ENCODE results near the gene SH3PXD2A. TPM values are rescaled to one million over a fixed set of nuclear protein-coding genes. Genes with fewer than 3 reads are reported as not detected.
"Not testable (repeated sequence)": the region's sequence is repeated elsewhere in the genome, so short reads cannot be mapped to it uniquely, and the experiment has no call there.

Gene SH3PXD2A
- total RNA-seq, 2 experiments from 2014 or later, result 10.2 to 10.9 TPM

GRCh38 chr10:103612462-103613365 is 242.7 kb downstream of the SH3PXD2A start:
- no peak for DNase-seq
- Mint-ChIP-seq H3K9me3 (no peaks in the 10 kb centered on the region), H3K27me3 (no peaks in the 10 kb centered on the region), H3K4me3 (no peak overlapping the region), H3K4me1 (no peaks in the 10 kb centered on the region), H3K27ac (no peak overlapping the region), H3K36me3 (peaks cover 2% of the 10 kb centered on the region)

GRCh38 chr10:103610921-103611511 is 244.4 kb downstream of the SH3PXD2A start:
- Mint-ChIP-seq H3K36me3 (peaks cover 5% of the 10 kb centered on the region), H3K4me3 (no peak overlapping the region), H3K4me1 (no peaks in the 10 kb centered on the region), H3K9me3 (no peaks in the 10 kb centered on the region), H3K27me3 (no peaks in the 10 kb centered on the region), H3K27ac (no peak overlapping the region)
- no peak for DNase-seq

- Mint-ChIP-seq H3K27ac (no peak overlapping the region), H3K4me3 (no peak overlapping the region), H3K36me3 (peaks cover 8% of the 10 kb centered on the region), H3K4me1 (no peaks in the 10 kb centered on the region), H3K9me3 (no peaks in the 10 kb centered on the region), H3K27me3 (no peaks in the 10 kb centered on the region)
- DNase-seq, result no peak
Measured at GRCh38 chr10:103610083-103610472, 245.3 kb downstream of the SH3PXD2A start.

GRCh38 chr10:103609231-103610082 is 245.9 kb downstream of the SH3PXD2A start:
- no peaks in the 10 kb centered on the region for H3K9me3 Mint-ChIP-seq
- H3K4me1 Mint-ChIP-seq, result no peaks in the 10 kb centered on the region
- no peaks in the 10 kb centered on the region for H3K27me3 Mint-ChIP-seq
- H3K4me3 Mint-ChIP-seq, result no peak overlapping the region
- no peak for DNase-seq
- peaks cover 8% of the 10 kb centered on the region for H3K36me3 Mint-ChIP-seq
- H3K27ac Mint-ChIP-seq, result peak overlapping the region; percentile 52

GRCh38 chr10:103608056-103608455 is 247.3 kb downstream of the SH3PXD2A start:
- not testable (repeated sequence) for H3K4me1 Mint-ChIP-seq, DNase-seq, H3K4me3 Mint-ChIP-seq

DNA sequence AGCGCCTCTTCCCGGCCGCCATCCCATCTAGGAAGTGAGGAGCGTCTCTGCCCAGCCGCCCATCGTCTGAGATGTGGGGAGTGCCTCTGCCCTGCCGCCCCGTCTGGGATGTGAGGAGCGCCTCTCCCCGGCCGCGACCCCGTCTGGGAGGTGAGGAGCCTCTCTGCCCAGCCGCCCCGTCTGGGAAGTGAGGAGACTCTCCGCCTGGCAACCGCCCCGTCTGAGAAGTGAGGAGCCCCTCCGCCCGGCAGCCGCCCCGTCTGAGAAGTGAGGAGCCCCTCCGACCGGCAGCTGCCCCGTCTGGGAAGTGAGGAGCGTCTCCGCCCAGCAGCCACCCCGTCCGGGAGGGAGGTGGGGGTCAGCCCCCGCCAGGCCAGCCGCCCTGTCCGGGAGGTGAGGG is 248.3 kb downstream of the SH3PXD2A start:
- H3K36me3 Mint-ChIP-seq, result peaks cover 16% of the 10 kb centered on the region
- not testable (repeated sequence) for H3K4me3 Mint-ChIP-seq, H3K9me3 Mint-ChIP-seq, H3K4me1 Mint-ChIP-seq, DNase-seq, H3K27me3 Mint-ChIP-seq, H3K27ac Mint-ChIP-seq

More at GRCh38 chr10:103608056-103608455, 247.3 kb downstream of the SH3PXD2A start:
- H3K36me3 Mint-ChIP-seq, result peaks cover 10% of the 10 kb centered on the region
- H3K27me3 Mint-ChIP-seq, H3K27ac Mint-ChIP-seq, H3K9me3 Mint-ChIP-seq: not testable (repeated sequence)

- H3K4me1 Mint-ChIP-seq, H3K4me3 Mint-ChIP-seq, DNase-seq, H3K9me3 Mint-ChIP-seq, H3K27ac Mint-ChIP-seq, H3K27me3 Mint-ChIP-seq: not testable (repeated sequence)
- peaks cover 18% of the 10 kb centered on the region for H3K36me3 Mint-ChIP-seq
Measured at GRCh38 chr10:103606097-103606438, 249.3 kb downstream of the SH3PXD2A start.

DNA sequence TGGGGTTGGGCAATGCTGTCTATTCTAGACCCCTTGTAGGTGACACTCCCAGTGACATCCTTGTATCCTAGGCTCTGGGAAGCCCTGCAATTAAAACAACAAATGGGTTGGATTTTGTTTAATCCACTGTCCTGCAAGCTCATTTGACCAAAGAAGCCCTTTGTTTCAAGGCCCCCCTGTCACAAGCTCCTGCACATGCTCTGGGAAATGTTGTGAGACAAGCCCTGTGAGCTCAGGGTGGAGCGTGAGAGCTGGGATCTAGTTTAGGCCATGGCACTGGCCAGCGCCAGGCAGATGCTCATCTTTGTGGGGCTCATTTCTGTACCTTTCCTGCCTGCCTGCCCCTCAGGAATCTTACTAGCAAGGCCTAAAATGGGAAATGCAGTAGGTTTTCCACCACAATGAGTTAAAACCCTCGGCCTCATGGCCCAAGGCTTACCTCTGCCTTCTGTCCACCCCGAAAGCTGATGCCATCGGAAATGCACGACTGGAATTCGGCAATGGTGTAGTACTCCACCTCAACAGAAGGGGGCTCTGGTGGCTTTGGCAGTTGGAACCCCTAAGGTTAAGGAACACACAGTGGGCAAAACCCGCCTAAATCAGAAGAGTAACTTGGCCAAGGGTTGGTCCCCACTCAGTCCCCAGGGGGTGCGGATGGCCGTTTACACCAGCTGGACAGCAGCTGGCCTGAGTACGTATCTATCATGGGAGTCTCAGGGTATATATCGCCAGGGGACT is 249.8 kb downstream of the SH3PXD2A start:
- Mint-ChIP-seq H3K4me1 (peaks cover 2% of the 10 kb centered on the region), H3K4me3 (no peak overlapping the region), H3K9me3 (no peaks in the 10 kb centered on the region), H3K27ac (no peak overlapping the region), H3K27me3 (no peaks in the 10 kb centered on the region), H3K36me3 (peaks cover 18% of the 10 kb centered on the region)
- DNase-seq, result peak; percentile 33

GRCh38 chr10:103603382-103603781 is 252.0 kb downstream of the SH3PXD2A start:
- Mint-ChIP-seq H3K27ac (no peak overlapping the region), H3K36me3 (peaks cover 18% of the 10 kb centered on the region)
- no peak for DNase-seq

GRCh38 chr10:103602852-103603155 is 252.6 kb downstream of the SH3PXD2A start:
- DNase-seq, result no peak
- Mint-ChIP-seq H3K27me3 (no peaks in the 10 kb centered on the region), H3K4me1 (peaks cover 2% of the 10 kb centered on the region), H3K27ac (peak overlapping the region; percentile 21), H3K4me3 (no peak overlapping the region), H3K36me3 (peaks cover 17% of the 10 kb centered on the region), H3K9me3 (no peaks in the 10 kb centered on the region)

More at GRCh38 chr10:103603382-103603781, 252.0 kb downstream of the SH3PXD2A start:
- no peaks in the 10 kb centered on the region for H3K27me3 Mint-ChIP-seq
- no peak overlapping the region for H3K4me3 Mint-ChIP-seq
- H3K4me1 Mint-ChIP-seq, result peaks cover 2% of the 10 kb centered on the region
- H3K9me3 Mint-ChIP-seq, result no peaks in the 10 kb centered on the region

DNA sequence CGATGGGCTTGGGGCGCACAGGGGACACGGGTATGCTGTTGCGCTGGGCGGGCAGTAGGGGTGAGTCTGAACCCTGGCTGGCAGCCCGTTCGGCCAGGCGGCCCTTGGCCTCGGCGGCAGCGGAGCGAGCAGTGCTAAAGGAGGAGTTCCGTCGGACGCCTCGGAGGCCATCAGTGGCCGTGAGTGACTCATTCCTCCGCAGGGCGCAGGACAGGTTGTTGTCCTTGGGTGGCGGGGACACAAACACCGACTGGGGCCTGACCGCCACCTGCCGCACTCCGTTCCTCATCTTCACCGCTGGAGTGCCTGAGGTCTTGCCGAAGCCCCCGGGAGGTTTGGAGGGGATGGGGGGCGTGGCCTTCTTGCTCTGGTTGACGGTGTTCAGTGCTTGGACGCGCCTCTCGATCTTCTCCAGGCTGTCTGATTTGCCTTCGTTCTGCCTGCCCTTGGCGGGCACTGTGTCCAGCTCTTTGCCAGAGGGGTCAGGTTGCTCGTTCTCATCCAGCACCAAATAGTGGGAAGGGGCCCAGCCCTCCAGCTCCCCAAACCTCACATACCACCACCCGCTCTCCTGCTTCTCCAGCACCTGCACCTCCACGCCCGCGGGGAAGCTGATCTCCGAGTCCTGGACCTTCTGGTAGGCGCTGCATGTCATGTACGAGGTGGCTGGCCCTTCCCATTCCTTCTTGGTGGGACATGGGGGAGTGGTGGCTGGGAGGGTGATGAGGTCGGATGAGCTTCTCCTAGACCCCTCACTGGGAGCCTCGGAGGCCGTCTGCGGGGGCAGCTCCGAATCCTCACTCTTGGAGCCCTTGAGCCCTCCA is 253.1 kb downstream of the SH3PXD2A start:
- no peaks in the 10 kb centered on the region for H3K9me3 Mint-ChIP-seq
- H3K4me1 Mint-ChIP-seq, result peaks cover 2% of the 10 kb centered on the region
- no peak overlapping the region for H3K4me3 Mint-ChIP-seq
- DNase-seq, result no peak
- no peak overlapping the region for H3K27ac Mint-ChIP-seq
- peaks cover 14% of the 10 kb centered on the region for H3K36me3 Mint-ChIP-seq
- H3K27me3 Mint-ChIP-seq, result no peaks in the 10 kb centered on the region

GRCh38 chr10:103600956-103601569 is 254.3 kb downstream of the SH3PXD2A start:
- Mint-ChIP-seq H3K27me3 (no peaks in the 10 kb centered on the region), H3K4me1 (peaks cover 2% of the 10 kb centered on the region), H3K27ac (no peak overlapping the region), H3K4me3 (no peak overlapping the region), H3K36me3 (peaks cover 13% of the 10 kb centered on the region), H3K9me3 (no peaks in the 10 kb centered on the region)
- DNase-seq, result no peak

GRCh38 chr10:103600325-103600724 is 255.1 kb downstream of the SH3PXD2A start:
- Mint-ChIP-seq H3K4me1 (peaks cover 2% of the 10 kb centered on the region), H3K27ac (no peak overlapping the region), H3K27me3 (no peaks in the 10 kb centered on the region), H3K36me3 (peaks cover 9% of the 10 kb centered on the region), H3K9me3 (no peaks in the 10 kb centered on the region), H3K4me3 (no peak overlapping the region)
- DNase-seq, result no peak

DNA sequence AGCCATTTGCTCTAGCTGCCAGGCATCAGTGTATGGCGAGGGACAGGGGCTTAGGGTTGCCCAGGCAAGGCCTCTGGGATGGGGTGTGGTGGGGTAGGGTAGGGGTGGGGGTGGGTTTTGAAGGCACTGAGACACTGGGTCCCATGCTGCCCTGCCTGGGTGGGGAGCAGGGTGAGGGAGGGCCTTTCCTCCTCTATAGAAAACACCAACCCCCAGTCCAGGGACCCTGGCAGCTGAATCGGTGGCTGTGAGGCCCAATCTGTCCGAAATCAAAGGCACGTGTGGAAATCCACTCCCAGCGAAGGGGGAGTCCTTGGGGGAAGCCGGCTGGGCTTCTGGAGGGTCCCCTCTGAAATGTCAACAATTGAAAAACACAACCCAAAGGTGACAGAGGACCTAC is 255.5 kb downstream of the SH3PXD2A start:
- no peaks in the 10 kb centered on the region for H3K9me3 Mint-ChIP-seq

More for the DNA sequence above, 255.5 kb downstream of the SH3PXD2A start:
- Mint-ChIP-seq H3K4me1 (peaks cover 2% of the 10 kb centered on the region), H3K36me3 (peaks cover 9% of the 10 kb centered on the region), H3K4me3 (no peak overlapping the region), H3K27me3 (no peaks in the 10 kb centered on the region), H3K27ac (no peak overlapping the region)
- no peak for DNase-seq
